NCI-H2029 (cell line): ENCODE measurements around the gene TMEM203.
A peak's percentile ranks its signal among the peaks of the same experiment; 100 is the strongest.

Experiments
- DNase-seq: peaks from one replicate; lab custom pipeline; 2025; lab: John Stamatoyannopoulos, UW

The TMEM203 gene

DNA sequence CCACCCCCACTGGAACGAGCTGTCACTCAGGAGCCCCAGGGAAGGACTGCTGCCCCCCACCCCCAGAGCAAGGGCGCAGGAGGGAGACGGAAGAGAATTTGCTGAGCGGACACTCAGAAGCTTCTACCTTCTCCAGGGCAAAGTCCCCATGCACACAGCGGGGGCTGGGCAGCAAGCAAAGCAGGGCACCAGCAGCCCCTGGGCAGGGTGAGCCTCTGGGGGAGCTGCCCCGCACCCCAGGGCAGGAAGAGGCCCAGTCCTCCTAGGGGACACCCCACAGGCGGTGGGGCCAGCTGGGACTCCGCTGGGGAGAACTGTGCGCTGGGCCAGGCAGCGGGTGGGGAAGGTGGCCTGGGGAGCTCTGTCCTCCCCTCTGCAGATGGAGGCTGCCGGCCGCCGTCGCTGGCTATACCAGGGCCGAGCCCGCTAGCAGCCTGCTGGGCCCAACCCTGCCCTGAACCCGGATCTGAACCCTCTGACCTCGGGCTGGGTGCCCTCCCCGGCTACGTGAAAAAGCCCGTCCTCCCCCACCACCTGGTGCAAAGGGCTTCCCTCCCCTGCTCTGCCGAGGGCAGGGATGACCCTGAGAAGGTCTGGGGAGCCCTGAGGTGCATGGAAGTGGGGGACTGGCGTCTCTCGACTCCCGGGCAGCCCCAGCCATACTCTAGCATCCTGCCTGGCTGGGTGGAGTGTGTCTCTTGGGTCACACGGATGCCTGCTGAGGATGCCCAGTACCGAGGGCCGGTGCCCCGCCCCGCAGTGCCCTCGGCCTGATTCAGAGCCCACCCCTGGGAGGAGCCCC is 24.7 kb upstream of the TMEM203 start:
- no peak for DNase-seq

DNA sequence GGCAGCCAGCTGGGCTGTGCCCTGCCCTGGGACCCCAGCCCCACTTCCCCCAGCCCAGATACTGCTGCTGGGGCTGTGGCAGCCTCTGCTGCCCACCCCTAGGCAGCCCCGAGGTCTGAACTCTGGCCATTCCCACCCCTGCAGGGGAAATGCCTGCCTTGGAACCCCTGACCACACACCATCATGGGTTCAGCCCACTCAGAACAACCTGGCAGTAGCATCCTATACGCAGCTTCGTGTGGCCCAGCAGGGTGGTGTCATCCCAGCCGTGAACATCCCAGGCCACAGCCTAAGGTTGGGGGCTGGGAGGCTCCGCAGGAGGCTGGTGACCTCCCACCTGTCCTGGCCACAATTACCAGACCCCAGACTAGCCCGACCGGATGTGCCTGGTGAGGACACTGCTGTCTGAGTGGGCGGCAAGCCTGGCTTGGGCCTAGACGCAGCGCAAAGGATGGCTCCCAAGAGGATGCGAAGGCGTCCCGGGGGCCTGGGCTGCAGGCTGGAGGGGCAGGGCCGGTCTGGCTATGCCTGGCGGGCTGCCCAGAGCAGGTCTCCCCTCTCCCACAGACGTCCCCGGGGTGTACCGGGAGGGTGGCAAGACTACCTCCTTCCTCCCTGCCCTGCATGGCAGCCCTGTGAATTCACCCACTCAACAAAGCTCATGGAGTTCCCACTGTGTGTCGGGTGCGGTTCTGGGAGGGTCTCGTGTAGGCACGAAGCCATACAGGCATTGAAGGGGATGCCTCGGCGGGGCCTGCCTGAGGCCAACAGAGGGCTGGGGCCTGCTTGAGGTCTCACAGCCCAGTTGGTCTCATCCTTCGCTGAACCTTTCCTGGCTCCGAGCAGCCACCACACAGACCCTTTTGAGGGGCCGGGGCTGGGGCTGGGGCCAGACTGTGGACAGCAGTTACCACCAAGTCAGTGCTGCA is 23.8 kb upstream of the TMEM203 start:
- no peak for DNase-seq

- DNase-seq = no peak
Measured at GRCh38 chr9:137228506-137228967, 23.1 kb upstream of the TMEM203 start.

DNA sequence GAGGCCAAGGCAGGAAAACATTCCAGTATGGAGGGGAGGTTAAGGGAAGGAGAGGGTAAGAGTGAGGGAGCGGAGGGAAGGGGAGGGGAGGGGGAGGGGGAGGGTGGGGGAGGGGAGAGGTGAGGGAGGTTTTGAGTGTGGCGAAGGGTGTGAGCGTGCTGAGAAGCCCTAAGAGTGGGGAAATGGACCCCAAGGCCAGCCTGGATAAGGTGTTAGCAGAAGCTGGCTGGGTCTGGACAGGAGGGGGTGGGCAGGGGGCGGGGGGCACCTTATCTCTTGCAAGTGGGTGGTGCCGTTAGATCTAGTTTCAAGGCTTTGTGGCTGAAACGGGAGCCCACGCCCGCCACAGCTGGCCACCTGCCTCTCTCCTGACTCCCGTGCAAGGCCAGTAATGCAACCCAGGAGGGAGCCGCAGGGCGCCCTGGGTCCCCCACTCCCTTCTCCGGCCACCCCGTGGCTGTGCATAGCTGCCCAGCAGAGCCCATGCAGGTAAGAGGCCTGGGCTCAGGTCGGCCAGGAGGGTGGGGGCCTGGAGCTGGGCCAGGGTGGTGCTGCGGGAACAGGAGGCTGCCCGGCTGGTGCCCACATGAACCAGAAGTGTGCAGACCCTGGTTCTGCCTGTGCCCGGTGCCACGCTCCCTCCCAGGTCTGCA is 22.5 kb upstream of the TMEM203 start:
- no peak for DNase-seq

GRCh38 chr9:137227054-137227852 is 21.8 kb upstream of the TMEM203 start, which contains the start of gene RNF224:
RNF224 (plus strand) TSS chr9:137227502; CDS start chr9:137228336, 834 bp downstream.
- DNase-seq = peak; percentile 68

DNA sequence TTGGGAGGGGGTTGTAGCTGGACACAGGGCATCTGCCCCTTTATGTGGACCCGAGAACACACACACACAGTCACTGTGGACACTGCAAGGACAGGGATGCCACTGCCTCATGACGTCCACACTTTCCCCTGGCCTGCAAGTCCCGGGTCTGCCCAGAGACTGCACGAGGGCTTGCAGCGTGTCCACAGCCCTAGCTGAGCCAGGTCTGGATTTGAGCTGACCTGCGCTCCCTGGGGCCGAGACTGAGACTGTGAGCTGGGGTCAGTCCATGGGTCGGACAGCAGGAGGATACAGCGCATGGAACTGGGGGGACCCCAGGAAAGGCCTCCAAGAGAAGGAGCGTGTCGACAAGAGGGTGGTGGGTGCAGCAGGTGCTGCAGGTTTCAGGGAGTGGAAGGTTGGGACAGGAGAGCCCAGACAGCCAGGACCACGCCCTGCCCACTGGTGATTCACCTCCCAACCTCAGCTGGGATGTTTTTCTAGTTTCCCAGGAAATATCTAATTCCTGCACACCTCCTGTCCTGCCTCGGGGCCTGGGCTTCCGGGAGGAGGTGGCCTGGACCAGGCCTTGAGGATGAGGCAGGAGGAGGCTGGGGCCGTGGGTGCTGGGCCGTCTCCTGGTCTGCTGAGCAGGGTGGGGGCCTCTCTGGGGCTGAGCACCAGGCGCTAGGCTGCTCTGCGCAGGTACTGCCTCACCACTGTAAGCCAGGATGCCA is 21.0 kb upstream of the TMEM203 start:
- DNase-seq = no peak

DNA sequence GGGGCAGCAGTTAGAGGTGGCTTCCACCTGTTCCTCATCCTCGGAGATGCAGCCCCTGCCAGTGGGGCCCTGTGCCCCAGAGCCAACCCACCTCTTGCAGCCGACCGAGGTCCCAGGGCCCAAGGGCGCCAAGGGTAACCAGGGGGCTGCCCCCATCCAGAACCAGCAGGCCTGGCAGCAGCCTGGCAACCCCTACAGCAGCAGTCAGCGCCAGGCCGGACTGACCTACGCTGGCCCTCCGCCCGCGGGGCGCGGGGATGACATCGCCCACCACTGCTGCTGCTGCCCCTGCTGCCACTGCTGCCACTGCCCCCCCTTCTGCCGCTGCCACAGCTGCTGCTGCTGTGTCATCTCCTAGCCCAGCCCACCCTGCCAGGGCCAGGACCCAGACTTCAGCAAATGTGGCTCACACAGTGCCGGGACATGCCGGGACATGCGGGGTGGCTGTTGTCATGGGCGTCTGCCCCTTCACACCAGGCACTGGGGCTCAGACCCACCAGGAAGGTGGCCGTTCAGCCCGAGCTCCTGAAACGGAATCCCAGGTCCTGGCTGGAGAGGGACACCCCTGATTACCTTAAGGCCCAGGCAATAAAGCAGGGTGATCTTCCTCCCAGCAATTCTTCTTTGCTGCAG is 20.4 kb upstream of the TMEM203 start:
- DNase-seq = no peak

GRCh38 chr9:137224830-137225694 is 19.6 kb upstream of the TMEM203 start, which contains the start of gene CYSRT1:
CYSRT1 (plus strand) TSS chr9:137225174; CDS start chr9:137225622, 448 bp downstream.
- no peak for DNase-seq

DNA sequence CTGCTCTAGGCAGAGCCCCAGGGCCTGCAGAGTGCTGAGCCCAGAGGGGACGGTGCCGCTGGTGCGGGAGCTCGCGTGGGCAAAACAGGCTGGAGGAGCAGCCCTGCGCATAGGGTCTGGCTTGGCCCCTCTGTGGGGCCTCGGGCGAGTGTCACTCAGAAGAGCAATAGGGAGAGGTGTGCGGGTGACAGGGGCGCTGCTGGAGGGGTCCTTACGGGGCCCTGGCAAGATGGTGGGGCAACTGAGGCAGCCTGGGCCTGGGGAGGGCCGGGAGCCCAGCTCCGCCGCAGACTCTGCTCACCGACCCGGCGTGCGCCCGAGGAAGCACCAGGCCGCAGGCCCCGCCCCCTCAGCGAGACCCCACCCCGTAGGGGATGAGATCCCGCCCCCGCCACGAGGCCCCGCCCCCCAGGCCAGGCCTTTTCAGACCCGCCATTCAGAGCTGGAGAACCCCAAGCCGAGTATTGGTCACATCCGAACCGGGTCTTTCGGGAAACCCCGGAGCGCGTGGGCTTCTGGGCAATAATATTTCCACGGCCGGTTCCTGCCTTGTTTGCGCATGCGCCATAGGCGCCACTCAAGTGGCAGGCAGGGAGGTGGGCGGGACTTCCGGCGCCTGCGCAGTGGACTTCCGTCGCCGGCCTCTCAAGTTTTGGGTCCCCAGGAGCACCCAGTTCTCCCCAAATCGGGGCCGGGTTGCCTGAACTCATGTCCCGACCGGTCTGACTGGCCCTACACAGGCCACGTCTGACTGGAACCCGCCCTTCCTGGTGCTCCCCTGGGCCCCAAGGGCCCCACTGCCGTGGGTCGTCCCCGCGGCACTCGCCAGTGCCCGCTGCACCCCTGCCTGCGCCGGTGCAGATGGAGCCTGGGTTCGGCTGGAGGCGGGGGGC is 17.9 kb upstream of the TMEM203 start:
- peak; percentile 99 for DNase-seq

- no peak for DNase-seq
Measured at GRCh38 chr9:137222190-137223077, 17.0 kb upstream of the TMEM203 start, which contains the start of gene RNF208. RNF208 (minus strand) TSS chr9:137222240; CDS start chr9:137221212, 1,028 bp downstream.

DNA sequence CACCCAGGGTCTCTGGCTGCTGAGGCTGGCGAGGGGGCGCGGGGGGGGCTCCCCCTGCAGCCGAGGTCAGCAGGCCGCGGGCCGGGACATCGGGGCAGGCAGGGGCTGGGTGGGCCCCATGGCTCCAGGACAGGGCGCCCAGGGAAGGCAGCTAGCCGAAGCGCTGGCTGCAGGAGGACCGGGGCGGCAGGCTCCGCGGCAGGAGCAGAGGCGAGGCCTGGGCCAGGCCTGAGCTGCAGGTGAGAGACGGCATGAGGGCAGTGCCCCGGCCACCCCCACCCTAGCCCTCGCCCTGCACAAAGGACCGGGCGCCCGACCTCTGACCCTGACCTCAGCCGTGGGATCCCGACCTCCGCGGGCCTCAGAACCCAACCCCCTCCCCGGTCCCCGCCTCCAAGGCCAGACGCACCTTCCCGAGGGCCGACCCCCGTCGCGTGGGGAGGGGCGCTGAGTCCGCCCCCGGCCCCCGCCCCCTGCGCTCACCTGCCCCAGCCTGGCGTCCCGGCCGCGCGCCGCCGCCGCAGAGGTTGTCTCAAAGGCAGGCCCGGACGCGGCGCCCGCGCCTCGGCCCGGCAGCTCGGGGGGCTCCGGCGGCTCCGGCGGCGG is 16.2 kb upstream of the TMEM203 start:
- no peak for DNase-seq

DNA sequence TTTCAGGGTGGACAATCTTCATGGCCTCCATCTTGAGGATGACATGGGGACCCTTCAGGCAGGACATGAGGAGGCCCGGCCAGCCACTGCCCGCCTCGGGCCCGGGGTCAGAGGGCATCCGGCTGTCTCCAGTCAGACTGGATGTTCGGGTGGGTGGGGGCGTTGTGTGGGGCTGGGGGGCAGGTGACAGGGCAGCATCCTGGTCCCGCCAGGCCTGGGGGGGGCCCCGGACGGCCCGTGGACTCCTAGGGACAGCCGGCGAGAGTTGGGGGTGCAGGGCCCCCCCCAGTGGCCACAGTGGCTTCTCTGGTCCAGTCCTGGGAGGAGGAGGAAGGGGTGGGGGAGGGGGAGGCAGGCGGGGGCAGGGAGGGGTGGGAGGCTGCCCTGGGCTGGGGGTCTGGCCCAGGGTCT is 15.7 kb upstream of the TMEM203 start:
- DNase-seq = no peak

DNA sequence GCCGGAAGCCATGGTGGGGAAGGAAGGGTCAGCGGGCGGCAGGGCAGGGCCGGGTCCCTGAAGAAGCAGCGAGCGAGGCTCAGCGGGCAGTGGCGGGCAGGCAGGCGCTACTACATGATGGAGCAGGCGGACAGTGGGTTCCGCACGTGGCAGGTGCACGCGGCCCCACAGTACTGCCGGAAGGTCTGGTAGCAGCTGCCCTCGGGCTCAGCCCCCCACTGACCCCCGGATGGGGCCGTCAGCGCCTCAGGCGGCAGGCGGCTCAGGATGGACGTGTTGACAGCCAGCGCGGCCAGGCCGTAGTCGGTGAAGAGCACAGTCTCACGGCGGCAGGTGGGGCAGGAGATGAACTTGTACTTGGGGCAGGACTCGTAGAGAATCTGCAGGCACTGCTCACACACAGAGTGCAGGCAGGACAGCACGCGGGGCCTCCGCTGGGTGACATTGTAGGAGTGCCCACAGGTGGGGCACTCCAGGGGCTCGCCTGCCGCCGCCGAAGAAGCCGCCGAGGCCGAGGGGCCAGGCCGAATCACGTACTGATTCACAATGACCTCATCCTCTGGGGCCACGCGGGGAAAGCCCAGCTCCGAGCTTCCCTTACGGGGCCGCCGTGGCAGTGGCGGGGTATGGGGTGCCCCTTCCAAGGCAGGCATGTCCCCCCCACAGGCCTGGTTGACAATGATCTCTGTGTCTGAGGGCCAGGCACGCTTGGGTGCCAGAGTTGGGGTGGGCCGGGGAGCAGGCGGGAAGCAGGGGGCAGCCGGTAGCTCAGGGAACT is 15.1 kb upstream of the TMEM203 start:
- DNase-seq = no peak

GRCh38 chr9:137219757-137220316 is 14.4 kb upstream of the TMEM203 start:
- no peak for DNase-seq

- peak; percentile 43 for DNase-seq
Measured at GRCh38 chr9:137218754-137219271, 13.4 kb upstream of the TMEM203 start.
